Kidney tubule cell (primary cell): ENCODE results near the gene GRIA3.
"Not testable (repeated sequence)": the region's sequence is repeated elsewhere in the genome, so short reads cannot be mapped to it uniquely, and the experiment has no call there.

ENCODE experiments used
- DNase-seq: peaks from one replicate; pipeline ENCODE4 v3.0.0-alpha.2; 2018; ENCODE audit warnings: low spot score

Gene GRIA3

GRCh38 chrX:123348468-123348867, 164.4 kb downstream of the GRIA3 start:
- DNase-seq = no peak

- no peak for DNase-seq
Measured at GRCh38 chrX:123350226-123350625, 166.1 kb downstream of the GRIA3 start.

GRCh38 chrX:123357941-123358340, 173.9 kb downstream of the GRIA3 start:
- DNase-seq = no peak

DNA sequence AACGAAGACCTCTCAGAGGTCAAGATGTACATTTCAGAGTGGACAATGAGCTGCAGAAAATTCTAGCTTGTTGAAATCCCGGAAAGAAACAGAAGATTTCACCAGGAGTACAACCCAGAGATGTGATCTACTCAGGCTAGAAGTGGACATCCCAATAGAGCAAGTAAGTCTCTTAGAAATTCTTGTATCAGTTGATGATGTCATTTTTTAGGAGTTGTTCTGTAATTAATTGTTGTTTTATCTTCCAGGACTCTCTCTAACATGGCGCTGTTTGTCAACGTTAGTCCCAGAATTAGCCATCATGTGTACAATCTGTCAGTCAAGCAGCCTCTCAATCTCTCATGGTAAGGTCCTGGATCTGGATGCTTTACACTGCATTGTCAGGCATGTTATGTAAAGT, 174.4 kb downstream of the GRIA3 start:
- DNase-seq = no peak

- peak; percentile 16 for DNase-seq
Measured at GRCh38 chrX:123361371-123361770, 177.3 kb downstream of the GRIA3 start.

DNA sequence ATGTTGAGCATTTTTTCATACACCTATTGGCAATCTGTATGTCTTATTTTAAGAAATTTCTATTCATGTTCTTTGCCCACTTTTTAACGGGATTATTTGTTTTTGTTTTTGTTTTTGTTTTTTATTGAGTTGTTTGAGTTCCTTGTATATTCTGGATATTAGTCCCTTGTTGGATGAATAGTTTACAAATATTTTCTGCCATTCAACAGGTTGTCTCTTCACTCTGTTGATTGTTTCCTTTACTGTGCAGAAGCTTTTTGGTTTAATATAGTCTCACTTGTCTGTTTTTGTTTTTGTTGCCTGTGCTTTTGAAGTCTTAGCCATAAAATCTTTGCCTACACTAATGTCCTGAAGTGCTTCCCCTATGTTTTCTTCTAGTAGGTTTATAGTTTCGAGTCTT, 202.1 kb downstream of the GRIA3 start:
- DNase-seq = not testable (repeated sequence)

- DNase-seq = no peak
Measured at GRCh38 chrX:123392921-123393320, 208.8 kb downstream of the GRIA3 start.

DNA sequence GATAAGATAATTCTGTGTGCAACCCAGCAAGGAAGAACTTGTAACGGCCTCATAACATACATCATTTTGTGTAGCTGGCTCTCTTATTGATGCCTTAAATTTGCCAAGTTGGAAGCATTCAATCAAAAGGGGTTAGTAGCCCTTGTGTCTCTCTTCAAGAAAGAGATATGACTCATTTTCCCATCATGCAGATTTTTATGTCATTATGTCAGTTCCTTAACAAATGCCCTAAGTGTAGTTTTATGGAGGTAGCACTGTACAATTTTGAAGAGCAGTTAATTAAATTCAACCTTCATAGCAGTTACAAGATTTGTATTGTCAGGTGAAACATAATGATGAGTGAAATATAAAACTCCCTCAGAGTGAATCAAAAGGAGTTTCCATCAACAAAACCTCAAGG, 215.6 kb downstream of the GRIA3 start:
- DNase-seq = peak; percentile 1

GRCh38 chrX:123405231-123405630, 221.2 kb downstream of the GRIA3 start:
- no peak for DNase-seq

GRCh38 chrX:123408821-123409737, 225.0 kb downstream of the GRIA3 start:
- DNase-seq = no peak

- DNase-seq = peak; percentile 39
Measured at GRCh38 chrX:123422875-123423274, 238.8 kb downstream of the GRIA3 start.

DNA sequence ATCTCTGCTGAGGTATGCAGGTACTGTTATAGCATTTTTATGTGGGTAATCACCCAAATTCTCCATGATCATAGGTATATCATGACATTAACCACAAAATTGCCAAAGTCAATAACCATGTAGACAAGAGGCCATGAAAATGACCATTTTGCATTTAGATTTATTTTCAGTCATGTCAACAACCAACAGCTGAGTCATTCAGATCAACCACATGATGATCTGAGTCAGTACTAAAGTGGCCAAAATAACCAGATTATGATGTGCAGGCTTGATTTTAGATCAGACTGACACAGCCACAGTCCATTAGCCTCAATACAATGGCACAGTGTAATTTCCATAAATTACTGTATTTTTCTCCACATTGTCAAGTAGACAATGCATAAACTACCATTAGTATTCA, 240.5 kb downstream of the GRIA3 start:
- DNase-seq = peak; percentile 52

DNA sequence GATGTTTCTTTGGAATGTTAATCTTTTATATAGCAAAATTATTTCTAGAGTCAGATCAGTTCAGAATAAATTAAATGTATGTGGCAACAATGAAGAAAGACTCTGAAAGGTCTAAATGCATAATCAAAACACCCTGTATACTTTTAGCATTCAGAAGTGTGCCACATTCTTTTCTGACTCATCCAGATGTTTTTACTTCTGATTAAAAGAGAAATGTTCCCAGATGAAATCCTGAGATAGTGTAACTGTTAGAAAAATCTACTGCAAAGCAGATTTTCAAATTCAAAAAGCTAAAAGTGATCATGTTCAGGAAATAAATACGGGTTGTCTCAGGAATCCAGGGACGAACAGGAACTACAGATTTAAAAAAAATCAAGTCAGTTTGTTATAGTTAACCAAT, 241.4 kb downstream of the GRIA3 start:
- no peak for DNase-seq

DNA sequence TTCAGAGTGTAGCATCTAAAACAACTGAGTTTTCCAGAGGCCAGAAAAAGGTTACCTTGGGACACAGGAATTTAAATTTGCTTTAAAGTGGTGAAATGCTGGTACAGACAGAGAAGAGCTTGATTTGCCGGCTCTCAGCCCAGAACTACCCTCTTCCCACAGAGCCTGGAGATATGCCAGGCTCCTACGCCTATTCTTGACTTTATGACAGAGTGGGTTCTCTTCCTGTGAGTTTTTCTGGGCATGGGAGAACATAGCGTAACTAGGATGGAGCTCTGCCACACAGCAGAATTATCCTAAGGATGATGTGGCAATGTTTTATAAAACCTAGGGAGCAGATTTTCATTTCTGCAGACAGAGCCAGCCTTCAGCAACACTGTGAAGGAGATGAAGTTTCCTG, 241.8 kb downstream of the GRIA3 start:
- no peak for DNase-seq

DNA sequence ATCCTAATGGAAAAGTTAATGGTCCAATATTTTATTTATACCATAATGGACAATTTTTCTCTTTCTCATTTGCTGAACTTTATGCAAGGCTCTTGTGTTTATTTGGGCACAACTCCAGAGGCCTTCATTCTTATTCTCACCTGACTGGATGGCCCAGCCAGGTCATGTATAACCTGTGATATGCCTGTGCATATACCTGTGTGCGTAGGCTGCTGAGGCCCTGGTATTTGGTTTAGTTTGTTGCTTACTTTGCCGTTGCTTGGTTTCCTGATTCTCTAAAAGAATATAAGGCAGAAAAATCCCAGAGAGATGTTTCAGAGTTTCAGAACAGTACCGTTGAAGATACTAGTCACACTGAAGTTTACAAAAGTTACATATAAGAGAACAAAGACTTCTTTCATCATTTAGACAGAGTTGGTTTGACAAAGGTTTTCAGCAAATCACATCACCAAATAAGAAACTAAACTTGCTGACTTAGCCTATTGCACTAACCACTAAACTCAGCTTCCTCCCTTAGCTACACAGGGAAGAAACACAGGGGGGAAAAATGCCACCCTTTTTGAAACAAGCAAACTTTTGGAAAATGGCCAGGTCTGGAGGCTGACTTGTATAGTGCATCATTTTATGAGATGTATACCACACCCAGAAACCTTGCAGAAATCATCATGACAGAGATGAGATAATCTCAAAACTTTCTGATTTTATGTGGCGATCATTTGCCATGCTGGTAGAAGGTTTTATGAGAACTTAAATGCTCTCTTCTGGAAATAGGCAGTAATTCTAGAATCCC, 248.5 kb downstream of the GRIA3 start:
- peak; percentile 15 for DNase-seq

- DNase-seq = peak; percentile 17
Measured at GRCh38 chrX:123436512-123437136, 252.5 kb downstream of the GRIA3 start.

- not testable (repeated sequence) for DNase-seq
Measured at GRCh38 chrX:123439926-123440325, 255.8 kb downstream of the GRIA3 start.

DNA sequence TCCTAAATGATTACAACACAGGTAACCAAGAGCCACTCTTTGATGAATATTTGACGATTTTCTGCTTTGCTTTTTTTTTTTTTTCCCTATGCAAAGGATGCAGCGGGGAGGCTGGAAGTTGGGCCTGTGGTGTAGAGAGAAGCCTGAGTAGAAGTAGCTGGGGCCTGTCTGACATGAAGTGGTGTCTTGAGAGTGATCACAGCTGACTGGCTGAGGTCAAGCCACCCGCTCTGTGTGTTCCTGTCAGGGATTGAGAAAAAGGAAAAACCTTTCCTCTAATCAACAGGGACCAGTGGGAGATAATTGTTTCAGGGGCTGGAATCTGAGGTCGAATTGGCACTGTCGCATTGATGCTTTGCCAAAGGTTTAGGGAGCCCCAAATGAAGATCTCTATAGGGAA, 258.7 kb downstream of the GRIA3 start:
- DNase-seq = no peak

DNA sequence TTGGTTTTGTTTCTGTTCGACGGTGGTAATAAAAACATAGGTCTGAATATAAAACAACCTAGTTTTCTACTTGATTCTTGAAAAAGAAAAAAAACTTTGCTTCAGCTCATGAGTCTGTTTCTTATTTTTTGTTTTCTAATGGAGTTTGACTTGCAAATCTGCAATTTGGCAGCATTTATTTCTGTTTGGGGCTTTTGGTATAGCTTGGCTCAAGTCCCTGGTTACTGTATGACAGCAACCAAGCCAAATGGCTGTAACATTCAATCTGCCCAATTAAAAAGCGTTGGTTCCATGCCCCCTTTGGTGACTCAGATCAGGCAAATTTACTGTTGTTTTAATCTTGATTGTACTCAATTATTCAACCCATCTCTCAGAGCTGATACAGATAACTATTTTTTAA, 263.4 kb downstream of the GRIA3 start:
- no peak for DNase-seq

GRCh38 chrX:123449335-123449734, 265.3 kb downstream of the GRIA3 start:
- DNase-seq = no peak

DNA sequence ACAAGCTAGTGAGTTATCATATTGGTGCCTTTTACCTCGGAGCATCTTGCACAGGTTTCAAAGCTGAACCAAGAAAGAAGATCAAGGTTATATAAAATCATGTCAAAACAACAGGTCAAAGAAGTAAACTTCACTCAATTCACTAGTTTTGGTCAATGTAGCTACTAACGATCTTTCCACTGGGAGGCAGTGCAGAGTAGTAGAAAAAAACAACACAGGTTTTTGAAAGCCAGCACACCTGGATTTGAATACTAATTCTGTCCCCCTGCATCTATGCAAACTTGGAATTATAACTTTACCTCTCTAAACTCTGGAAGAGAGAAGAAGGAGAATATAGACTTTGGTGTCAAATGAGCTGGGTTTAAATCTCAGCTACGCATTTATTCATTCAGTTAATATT, 266.1 kb downstream of the GRIA3 start:
- DNase-seq = peak; percentile 27

GRCh38 chrX:123454712-123455431, 270.8 kb downstream of the GRIA3 start:
- DNase-seq = peak; percentile 7
